ENCODE results near the gene VPS35L.

VPS35L gene

DNA sequence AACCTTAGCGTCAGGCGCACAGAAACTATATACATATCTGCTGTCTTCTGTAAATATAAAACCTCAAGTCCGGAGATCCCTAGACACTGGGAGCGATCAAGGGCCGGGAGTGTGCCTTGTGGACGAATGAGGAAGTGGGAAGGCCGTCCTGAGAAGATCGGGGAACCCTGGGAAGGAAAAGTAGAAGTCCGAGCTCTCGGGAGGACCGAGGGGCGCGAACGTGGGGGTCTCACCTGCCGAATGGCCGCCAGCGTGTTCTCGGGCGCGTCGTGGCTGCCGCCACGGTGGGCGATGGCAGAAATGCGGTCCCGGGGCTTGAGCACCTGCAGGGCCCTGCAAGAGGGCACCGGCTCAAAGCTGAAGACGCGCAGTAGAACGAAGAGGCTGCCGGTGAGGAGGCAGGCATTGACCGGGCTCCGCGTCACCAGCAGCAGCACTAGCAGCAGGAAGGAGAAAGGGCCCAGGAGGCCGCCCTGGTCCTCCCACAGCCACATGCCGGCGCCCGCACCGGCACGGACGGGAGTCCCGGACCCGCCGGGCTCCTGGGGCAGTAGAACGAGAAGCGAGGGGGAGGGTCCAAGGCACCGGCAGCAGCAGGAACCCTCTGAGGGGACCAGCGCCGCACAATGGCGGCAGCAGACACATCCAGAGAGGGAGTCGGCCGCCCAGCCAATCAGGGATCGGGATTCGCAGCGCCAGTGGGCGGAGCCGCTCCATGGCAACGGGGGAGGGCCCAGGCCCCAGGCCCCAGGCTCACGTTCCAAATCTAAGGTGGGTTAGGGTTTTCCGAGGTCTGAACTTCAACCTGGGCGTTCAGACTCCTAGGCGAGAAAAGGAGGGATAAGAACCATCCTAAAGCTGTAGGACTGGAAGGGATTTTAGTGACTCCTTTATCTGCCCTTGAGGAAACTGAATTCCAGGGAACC lies 33.8 kb upstream of the VPS35L start, which contains the start of gene GDE1:
Gene GDE1, minus strand, starts transcription at position 628 of the 926 bp plus-strand sequence. Its CDS starts 134 bp downstream, at position 494.
- Histone ChIP-seq H3K4me3 (ENCODE audit: low read length) (peak within 1 kb of the TSS; percentile 91), H3K4me1 (ENCODE audit: insufficient read depth, low read length) (peaks cover 16% of the 10 kb centered on the region), H3K27ac (ENCODE audit: low read depth, low read length) (peak within 1 kb of the TSS; percentile 48; the same call in 1 of the 2 replicates), H3K9ac (ENCODE audit: low read depth, low read length) (peak within 1 kb of the TSS; percentile 83), H3K36me3 (ENCODE audit: insufficient read depth, low read length) (peaks cover 11% of the 10 kb centered on the region), H3K9me3 (ENCODE audit: insufficient read depth, low read depth, low read length) (no peaks in the 10 kb centered on the region), H3K27me3 (ENCODE audit: insufficient read depth, low read length) (no peaks in the 10 kb centered on the region)
- WGBS = under 1% methylated on average over 62 of the region's 62 CpGs

DNA sequence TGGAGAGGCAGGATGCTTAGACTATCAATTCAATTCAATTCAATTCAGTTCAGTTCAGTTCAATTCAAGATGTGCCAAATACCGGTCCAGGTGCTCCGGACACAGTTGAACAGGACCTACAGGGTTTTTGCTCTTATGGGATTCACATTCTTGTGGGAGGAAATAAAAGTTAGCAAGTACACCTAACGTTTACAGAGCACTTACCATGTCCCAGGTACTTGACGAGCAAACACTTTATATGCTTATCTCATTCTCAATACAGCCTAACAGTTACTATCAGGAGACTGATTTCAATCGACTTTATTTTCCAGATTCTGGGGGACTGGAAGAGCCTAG lies 33.1 kb upstream of the VPS35L start:
- Histone ChIP-seq H3K9me3 (ENCODE audit: insufficient read depth, low read depth, low read length) (no peaks in the 10 kb centered on the region), H3K9ac (ENCODE audit: low read depth, low read length) (no peak overlapping the region), H3K27ac (ENCODE audit: low read depth, low read length) (peak overlapping the region; percentile 1; the same call in 1 of the 2 replicates), H3K36me3 (ENCODE audit: insufficient read depth, low read length) (peaks cover 5% of the 10 kb centered on the region; the same call in 1 of the 2 replicates), H3K27me3 (ENCODE audit: insufficient read depth, low read length) (no peaks in the 10 kb centered on the region), H3K4me1 (ENCODE audit: insufficient read depth, low read length) (peaks cover 16% of the 10 kb centered on the region), H3K4me3 (ENCODE audit: low read length) (peak overlapping the region; percentile 91)
- 45% methylated on average over 5 of the region's 5 CpGs for WGBS

DNA sequence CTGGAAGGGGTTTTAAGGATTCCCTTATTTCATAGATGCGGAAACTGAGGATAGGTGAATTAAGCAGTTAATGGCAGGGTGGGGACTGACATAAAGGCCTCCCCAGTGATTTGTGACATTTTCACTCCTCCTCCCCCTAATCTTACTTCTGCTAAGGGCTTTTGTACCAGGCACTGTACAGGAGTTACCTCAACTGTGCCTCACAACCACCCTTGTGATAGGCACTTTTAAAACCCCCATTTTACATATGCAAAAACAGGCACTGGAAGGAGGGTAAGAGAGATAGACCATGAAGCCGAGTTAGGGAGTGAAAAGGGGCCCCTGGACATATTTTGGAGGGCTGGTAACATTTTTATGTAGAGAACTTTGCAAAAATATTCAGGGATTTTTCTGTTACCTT lies 32.7 kb upstream of the VPS35L start:
- H3K9ac ChIP-seq (ENCODE audit: low read depth, low read length) = no peak overlapping the region
- peaks cover 3% of the 10 kb centered on the region for H3K36me3 ChIP-seq (ENCODE audit: insufficient read depth, low read length)
- H3K27ac ChIP-seq (ENCODE audit: low read depth, low read length) = no peak overlapping the region
- H3K9me3 ChIP-seq (ENCODE audit: insufficient read depth, low read depth, low read length) = no peaks in the 10 kb centered on the region
- 69% methylated on average over 2 of the region's 2 CpGs for WGBS
- H3K4me3 ChIP-seq (ENCODE audit: low read length) = no peak overlapping the region
- peaks cover 16% of the 10 kb centered on the region for H3K4me1 ChIP-seq (ENCODE audit: insufficient read depth, low read length)
- H3K27me3 ChIP-seq (ENCODE audit: insufficient read depth, low read length) = no peaks in the 10 kb centered on the region

DNA sequence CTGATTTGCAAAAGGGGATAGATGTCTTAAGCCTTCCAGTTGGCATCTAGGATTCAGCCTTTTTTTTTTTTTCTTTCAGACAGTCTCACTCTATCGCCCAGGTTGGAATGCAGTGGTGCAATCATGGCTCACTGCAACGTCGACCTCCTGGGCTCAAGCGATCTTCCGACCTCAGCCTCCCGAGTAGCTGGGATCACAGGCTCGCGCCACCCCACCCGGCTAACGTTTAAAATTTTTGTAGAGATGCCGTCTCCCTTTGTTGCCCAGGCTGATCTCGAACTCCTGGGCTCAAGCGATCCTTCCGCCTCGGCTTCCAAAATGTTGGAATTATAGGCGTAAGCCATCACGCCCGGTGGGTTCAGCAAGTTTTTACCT lies 32.3 kb upstream of the VPS35L start:
- WGBS = 86% methylated on average over 18 of the region's 18 CpGs
- Histone ChIP-seq H3K27me3 (ENCODE audit: insufficient read depth, low read length) (no peaks in the 10 kb centered on the region), H3K9ac (ENCODE audit: low read depth, low read length) (no peak overlapping the region), H3K4me3 (ENCODE audit: low read length) (no peak overlapping the region), H3K9me3 (ENCODE audit: insufficient read depth, low read depth, low read length) (no peaks in the 10 kb centered on the region), H3K36me3 (ENCODE audit: insufficient read depth, low read length) (peaks cover 6% of the 10 kb centered on the region), H3K4me1 (ENCODE audit: insufficient read depth, low read length) (peaks cover 16% of the 10 kb centered on the region), H3K27ac (ENCODE audit: low read depth, low read length) (no peak overlapping the region)

DNA sequence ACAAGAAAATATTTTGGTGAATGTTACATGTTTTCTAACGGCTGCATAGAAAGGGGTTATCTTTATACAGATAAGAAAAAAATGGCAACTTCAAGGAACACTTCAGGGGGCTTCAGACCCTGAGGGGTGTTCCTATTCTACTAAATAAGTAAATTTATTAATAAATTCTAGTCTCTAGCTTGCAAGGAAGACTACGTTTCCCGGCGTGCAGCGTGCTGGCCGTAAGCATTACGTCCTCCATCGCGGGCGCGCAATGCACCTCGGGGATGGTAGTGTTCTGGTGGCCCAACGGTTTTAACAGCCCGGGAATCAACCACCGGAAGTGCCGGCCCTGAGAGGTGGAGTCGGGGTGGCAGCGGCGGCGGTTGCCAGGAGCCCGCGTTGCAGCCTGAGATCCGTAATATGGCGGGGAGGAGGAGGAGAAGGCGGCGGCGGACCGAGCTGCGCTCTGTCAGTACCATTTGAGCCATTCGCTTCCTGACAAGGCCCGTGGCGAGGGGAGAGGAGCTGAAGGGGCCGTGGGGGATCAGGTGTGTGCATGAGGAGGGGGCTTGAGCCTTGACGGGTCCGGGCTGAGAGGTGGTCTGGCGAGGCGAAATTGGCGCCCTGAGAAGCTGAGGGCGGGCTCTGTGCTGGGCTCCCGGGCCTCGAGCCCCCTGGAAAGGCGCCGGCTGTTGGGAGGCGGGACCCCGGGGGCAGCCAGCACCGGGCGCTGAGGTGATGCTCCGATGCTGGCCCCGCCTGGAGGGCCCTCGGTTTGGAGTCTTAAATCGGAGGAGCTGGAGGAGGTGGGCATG lies 31.7 kb upstream of the VPS35L start, which contains the start of gene CCP110:
Gene CCP110, plus strand, starts transcription at position 384 of the 797 bp plus-strand sequence. CDS start 3,940 bp downstream, outside the sequence.
- Histone ChIP-seq H3K4me3 (ENCODE audit: low read length) (peak within 1 kb of the TSS; percentile 80), H3K9me3 (ENCODE audit: insufficient read depth, low read depth, low read length) (no peaks in the 10 kb centered on the region), H3K4me1 (ENCODE audit: insufficient read depth, low read length) (peaks cover 16% of the 10 kb centered on the region), H3K9ac (ENCODE audit: low read depth, low read length) (peak within 1 kb of the TSS; percentile 67), H3K36me3 (ENCODE audit: insufficient read depth, low read length) (peaks cover 12% of the 10 kb centered on the region), H3K27ac (ENCODE audit: low read depth, low read length) (no peak within 1 kb of the TSS), H3K27me3 (ENCODE audit: insufficient read depth, low read length) (no peaks in the 10 kb centered on the region)
- WGBS = 2% methylated on average over 51 of the region's 51 CpGs

DNA sequence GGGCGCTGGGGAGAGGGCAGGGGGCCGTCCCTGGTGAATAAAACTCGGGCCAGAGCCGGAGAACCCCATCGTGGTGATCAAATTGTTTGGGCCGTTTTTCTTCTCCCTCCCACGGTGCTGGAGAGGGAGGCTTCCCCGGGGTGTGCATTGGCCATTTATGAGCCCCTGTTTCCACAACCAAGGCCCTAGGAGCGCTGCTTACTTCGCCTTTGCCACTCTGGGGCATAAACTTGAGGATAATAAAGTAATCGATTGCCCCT lies 31.2 kb upstream of the VPS35L start:
- H3K4me1 ChIP-seq (ENCODE audit: insufficient read depth, low read length) = peaks cover 16% of the 10 kb centered on the region
- peak overlapping the region; percentile 80 for H3K4me3 ChIP-seq (ENCODE audit: low read length)
- H3K9ac ChIP-seq (ENCODE audit: low read depth, low read length) = peak overlapping the region; percentile 67
- no peak overlapping the region for H3K27ac ChIP-seq (ENCODE audit: low read depth, low read length)
- under 1% methylated on average over 11 of the region's 11 CpGs for WGBS
- H3K27me3 ChIP-seq (ENCODE audit: insufficient read depth, low read length) = no peaks in the 10 kb centered on the region
- no peaks in the 10 kb centered on the region for H3K9me3 ChIP-seq (ENCODE audit: insufficient read depth, low read depth, low read length)
- peaks cover 17% of the 10 kb centered on the region for H3K36me3 ChIP-seq (ENCODE audit: insufficient read depth, low read length)

DNA sequence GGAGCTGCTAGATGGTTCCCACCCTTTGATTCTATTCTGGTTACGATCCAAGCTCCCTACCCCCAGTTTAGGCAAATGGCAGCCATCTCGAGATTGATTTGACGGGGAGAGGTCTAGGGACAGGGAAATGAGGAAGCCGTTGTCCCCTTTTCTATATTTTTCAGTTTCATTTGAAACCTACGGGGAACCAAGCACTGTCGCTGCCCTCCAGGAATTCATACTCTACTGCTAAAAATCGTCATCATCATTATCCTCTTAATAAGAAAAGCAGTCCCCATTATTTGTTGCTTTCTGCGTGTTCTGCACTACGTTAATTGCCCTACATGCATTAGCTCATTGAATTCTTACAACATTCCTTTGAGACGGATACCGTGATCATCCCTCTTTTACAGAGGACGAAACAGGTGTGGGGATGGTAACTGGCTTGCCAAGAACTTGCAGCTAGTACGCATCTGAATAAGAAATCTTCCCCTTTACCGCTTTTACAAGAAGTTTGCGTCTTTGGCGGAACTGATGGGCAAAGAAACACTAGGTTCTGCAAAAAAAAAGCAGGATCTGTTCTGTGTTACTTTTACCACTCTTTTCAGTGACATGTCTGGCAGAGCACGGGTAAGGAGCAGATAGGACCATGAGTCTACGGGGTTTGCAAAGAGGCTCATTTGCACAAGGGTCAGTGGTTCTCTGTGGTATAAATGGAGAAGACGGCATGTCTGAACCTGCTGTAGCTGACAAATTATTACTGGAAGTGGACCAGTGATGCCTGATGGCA lies 30.7 kb upstream of the VPS35L start:
- Histone ChIP-seq H3K9me3 (ENCODE audit: insufficient read depth, low read depth, low read length) (no peaks in the 10 kb centered on the region), H3K27me3 (ENCODE audit: insufficient read depth, low read length) (no peaks in the 10 kb centered on the region), H3K4me3 (ENCODE audit: low read length) (peak overlapping the region; percentile 80), H3K9ac (ENCODE audit: low read depth, low read length) (peak overlapping the region; percentile 67), H3K4me1 (ENCODE audit: insufficient read depth, low read length) (peaks cover 16% of the 10 kb centered on the region), H3K27ac (ENCODE audit: low read depth, low read length) (no peak overlapping the region), H3K36me3 (ENCODE audit: insufficient read depth, low read length) (peaks cover 22% of the 10 kb centered on the region)
- 8% methylated on average over 19 of the region's 19 CpGs for WGBS

DNA sequence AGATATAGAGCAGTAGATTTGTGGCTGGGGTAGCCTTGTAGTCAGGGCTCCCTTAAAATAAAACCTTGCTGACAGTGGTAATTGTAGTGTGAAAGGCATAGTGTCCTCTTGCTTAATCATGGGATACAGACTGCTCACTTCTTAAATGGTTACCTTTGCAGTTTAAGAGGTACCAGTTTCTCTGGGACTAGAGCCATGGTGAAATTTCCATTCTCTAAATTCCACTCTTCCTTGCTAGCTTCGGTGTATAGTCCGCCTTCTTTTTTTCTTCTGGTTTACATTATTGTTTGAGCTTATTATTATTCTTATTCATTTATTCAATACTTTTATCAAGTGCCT lies 30.1 kb upstream of the VPS35L start:
- Histone ChIP-seq H3K9me3 (ENCODE audit: insufficient read depth, low read depth, low read length) (no peaks in the 10 kb centered on the region), H3K9ac (ENCODE audit: low read depth, low read length) (0 out of 2 replicates have a peak overlapping the region, but pooled peaks have one; percentile 67), H3K27ac (ENCODE audit: low read depth, low read length) (no peak overlapping the region), H3K4me1 (ENCODE audit: insufficient read depth, low read length) (peaks cover 16% of the 10 kb centered on the region), H3K27me3 (ENCODE audit: insufficient read depth, low read length) (no peaks in the 10 kb centered on the region), H3K4me3 (ENCODE audit: low read length) (peak overlapping the region; percentile 80), H3K36me3 (ENCODE audit: insufficient read depth, low read length) (peaks cover 26% of the 10 kb centered on the region)
- WGBS = no CpG with 5 or more reads among the region's 2 CpGs

DNA sequence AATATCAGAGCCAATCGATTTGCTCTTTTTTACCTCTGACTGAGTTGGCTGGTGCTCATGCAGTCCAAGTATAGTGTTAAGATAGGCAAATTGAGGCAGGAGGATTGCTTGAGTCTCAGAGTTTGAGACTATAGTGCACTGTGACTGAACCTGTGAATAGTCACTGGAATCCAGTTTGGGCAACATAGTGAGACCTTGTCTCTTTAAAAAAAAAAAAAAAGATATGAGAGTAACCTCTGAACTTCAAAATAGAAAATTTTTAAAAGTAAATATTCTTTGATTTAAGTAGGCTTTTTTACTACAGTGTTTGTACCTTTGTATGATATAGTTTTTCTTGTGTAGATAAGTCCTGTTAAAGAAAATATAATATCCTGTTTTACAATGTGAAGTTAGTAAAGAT lies 28.3 kb upstream of the VPS35L start:
- no peak overlapping the region for H3K4me3 ChIP-seq (ENCODE audit: low read length)
- H3K27ac ChIP-seq (ENCODE audit: low read depth, low read length) = no peak overlapping the region
- peaks cover 36% of the 10 kb centered on the region for H3K36me3 ChIP-seq (ENCODE audit: insufficient read depth, low read length)
- WGBS = 92% methylated on average over 1 of the region's 1 CpG
- H3K9ac ChIP-seq (ENCODE audit: low read depth, low read length) = no peak overlapping the region
- no peaks in the 10 kb centered on the region for H3K9me3 ChIP-seq (ENCODE audit: insufficient read depth, low read depth, low read length)
- H3K4me1 ChIP-seq (ENCODE audit: insufficient read depth, low read length) = peaks cover 15% of the 10 kb centered on the region
- no peaks in the 10 kb centered on the region for H3K27me3 ChIP-seq (ENCODE audit: insufficient read depth, low read length)

DNA sequence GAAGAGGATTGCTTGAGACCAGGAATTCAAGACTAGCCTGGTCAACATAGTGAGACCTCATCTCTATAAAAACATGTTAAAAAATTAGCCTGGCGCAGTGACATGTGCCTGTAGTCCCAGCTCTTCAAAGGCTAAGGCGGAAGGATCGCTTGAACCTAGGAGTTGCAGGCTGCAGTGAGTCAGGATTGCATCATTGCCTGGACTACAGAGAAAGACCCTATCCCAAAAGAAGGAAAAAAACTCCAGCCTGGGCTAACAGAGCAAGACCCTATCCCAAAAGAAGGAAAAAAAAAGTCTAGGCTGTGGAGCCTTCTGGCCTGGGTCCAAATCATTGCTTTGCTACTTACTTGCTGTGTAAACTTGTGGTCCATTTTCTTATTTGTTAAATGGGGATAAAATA lies 26.8 kb upstream of the VPS35L start:
- peaks cover 18% of the 10 kb centered on the region for H3K4me1 ChIP-seq (ENCODE audit: insufficient read depth, low read length)
- no peak overlapping the region for H3K27ac ChIP-seq (ENCODE audit: low read depth, low read length)
- WGBS = 94% methylated on average over 3 of the region's 3 CpGs
- no peak overlapping the region for H3K4me3 ChIP-seq (ENCODE audit: low read length)
- H3K9ac ChIP-seq (ENCODE audit: low read depth, low read length) = no peak overlapping the region
- no peaks in the 10 kb centered on the region for H3K27me3 ChIP-seq (ENCODE audit: insufficient read depth, low read length)
- no peaks in the 10 kb centered on the region for H3K9me3 ChIP-seq (ENCODE audit: insufficient read depth, low read depth, low read length)
- peaks cover 45% of the 10 kb centered on the region for H3K36me3 ChIP-seq (ENCODE audit: insufficient read depth, low read length)

DNA sequence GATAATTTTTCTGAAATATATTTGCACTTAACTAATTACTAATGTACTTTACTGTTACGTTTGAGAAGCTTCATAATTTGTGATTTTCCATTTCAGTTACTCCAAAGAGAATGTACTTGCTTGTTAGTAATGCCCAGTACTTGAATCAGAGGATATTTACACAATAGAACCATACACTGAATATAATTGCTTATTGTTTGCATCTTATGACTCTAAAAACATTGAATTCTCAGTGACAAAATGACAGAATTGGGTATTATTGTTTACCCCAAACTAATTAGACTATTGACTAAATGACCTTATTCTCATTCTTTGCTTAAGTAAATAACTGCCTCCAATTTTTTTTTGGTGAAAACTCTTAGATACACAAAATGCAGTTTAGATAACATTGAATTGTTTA lies 22.9 kb upstream of the VPS35L start:
- Histone ChIP-seq H3K9me3 (ENCODE audit: insufficient read depth, low read depth, low read length) (no peaks in the 10 kb centered on the region), H3K27ac (ENCODE audit: low read depth, low read length) (no peak overlapping the region), H3K36me3 (ENCODE audit: insufficient read depth, low read length) (peaks cover 76% of the 10 kb centered on the region)

More for the DNA sequence above, 22.9 kb upstream of the VPS35L start:
- no peak overlapping the region for H3K4me3 ChIP-seq (ENCODE audit: low read length)
- WGBS = no CpG with 5 or more reads among the region's 1 CpG
- H3K4me1 ChIP-seq (ENCODE audit: insufficient read depth, low read length) = peaks cover 10% of the 10 kb centered on the region
- H3K27me3 ChIP-seq (ENCODE audit: insufficient read depth, low read length) = no peaks in the 10 kb centered on the region
- H3K9ac ChIP-seq (ENCODE audit: low read depth, low read length) = no peak overlapping the region

Data from HUES64 (cell line).